ENCODE data around the gene PCDHB6. TPM values are rescaled to one million over a fixed set of nuclear protein-coding genes. Genes with fewer than 3 reads are reported as not detected.
"Not testable (repeated sequence)": the region's sequence is repeated elsewhere in the genome, so short reads cannot be mapped to it uniquely, and the experiment has no call there.

Gene PCDHB6
- total RNA-seq, 6 experiments from 2014 or later: 0.14 to 0.94 (median 0.70) TPM

- H3K4me3 Mint-ChIP-seq: peak within 1 kb of the TSS; percentile 73
- peak; percentile 84 for TF ChIP-seq CTCF (IDR thresholded peaks at IDR 0.05)
- peaks cover 4% of the 10 kb centered on the region; the same call in 1 of the 2 replicates for H3K36me3 Mint-ChIP-seq (ENCODE audit: low read depth)
- no peak within 1 kb of the TSS for H3K27ac Mint-ChIP-seq
- peaks cover 12% of the 10 kb centered on the region for H3K4me1 Mint-ChIP-seq (ENCODE audit: low read depth)
- peak; percentile 56 for DNase-seq
- H3K9me3 Mint-ChIP-seq: peaks cover 7% of the 10 kb centered on the region
- peaks cover 8% of the 10 kb centered on the region; the same call in 1 of the 2 replicates for H3K27me3 Mint-ChIP-seq (ENCODE audit: insufficient read depth)
Measured at GRCh38 chr5:141172381-141173204, 22.7 kb downstream of the PCDHB6 start, which contains the start of gene PCDHB7. TSS of gene PCDHB7 (plus strand) at chr5:141172644. CDS start at chr5:141172836, 192 bp downstream.

- H3K27me3 Mint-ChIP-seq (ENCODE audit: insufficient read depth); H3K4me3 Mint-ChIP-seq: not testable (repeated sequence)
Measured at GRCh38 chr5:141174291-141175104, 24.6 kb downstream of the PCDHB6 start.

GRCh38 chr5:141175933-141176332 is 26.1 kb downstream of the PCDHB6 start:
- Mint-ChIP-seq H3K4me3 (no peak overlapping the region), H3K4me1 (ENCODE audit: low read depth) (peaks cover 12% of the 10 kb centered on the region), H3K9me3 (peaks cover 7% of the 10 kb centered on the region), H3K27ac (no peak overlapping the region), H3K36me3 (ENCODE audit: low read depth) (peaks cover 4% of the 10 kb centered on the region; the same call in 1 of the 2 replicates), H3K27me3 (ENCODE audit: insufficient read depth) (peaks cover 8% of the 10 kb centered on the region; the same call in 1 of the 2 replicates)
- TF ChIP-seq CTCF (IDR thresholded peaks at IDR 0.05): no peak
- no peak for DNase-seq

More at GRCh38 chr5:141174291-141175104, 24.6 kb downstream of the PCDHB6 start:
- not testable (repeated sequence) for DNase-seq; H3K9me3 Mint-ChIP-seq; H3K27ac Mint-ChIP-seq; H3K36me3 Mint-ChIP-seq (ENCODE audit: low read depth)
- H3K4me1 Mint-ChIP-seq (ENCODE audit: low read depth): peaks cover 12% of the 10 kb centered on the region

GRCh38 chr5:141177577-141178191 is 27.8 kb downstream of the PCDHB6 start, which contains the start of gene PCDHB8:
TSS of gene PCDHB8 (plus strand) at chr5:141177790. CDS start at chr5:141178035, 245 bp downstream.
- H3K27ac Mint-ChIP-seq; H3K4me3 Mint-ChIP-seq; H3K9me3 Mint-ChIP-seq; H3K36me3 Mint-ChIP-seq (ENCODE audit: low read depth); H3K27me3 Mint-ChIP-seq (ENCODE audit: insufficient read depth): not testable (repeated sequence)
- peak; percentile 46 for TF ChIP-seq CTCF (IDR thresholded peaks at IDR 0.05)
- peaks cover 11% of the 10 kb centered on the region for H3K4me1 Mint-ChIP-seq (ENCODE audit: low read depth)
- peak; percentile 8 for DNase-seq

- peaks cover 15% of the 10 kb centered on the region for H3K4me1 Mint-ChIP-seq (ENCODE audit: low read depth)
- H3K27ac Mint-ChIP-seq; H3K9me3 Mint-ChIP-seq; DNase-seq; H3K4me3 Mint-ChIP-seq; H3K36me3 Mint-ChIP-seq (ENCODE audit: low read depth); H3K27me3 Mint-ChIP-seq (ENCODE audit: insufficient read depth): not testable (repeated sequence)
Measured at GRCh38 chr5:141179371-141179770, 29.5 kb downstream of the PCDHB6 start.

GRCh38 chr5:141179876-141180275 is 30.0 kb downstream of the PCDHB6 start:
- H3K27ac Mint-ChIP-seq; H3K27me3 Mint-ChIP-seq (ENCODE audit: insufficient read depth); H3K4me3 Mint-ChIP-seq; DNase-seq: not testable (repeated sequence)
- H3K9me3 Mint-ChIP-seq: peaks cover 12% of the 10 kb centered on the region
- peaks cover 10% of the 10 kb centered on the region for H3K36me3 Mint-ChIP-seq (ENCODE audit: low read depth)
- peaks cover 15% of the 10 kb centered on the region for H3K4me1 Mint-ChIP-seq (ENCODE audit: low read depth)
